Astrocyte of the cerebellum (primary cell): ENCODE results near the gene DOCK1.

Experiments
- DNase-seq: peaks from one replicate; pipeline ENCODE4 v3.0.0-alpha.2; 2011; ENCODE audit warnings: low read depth
- H3K4me3 ChIP-seq: 2 replicates; pipeline ENCODE4 v1.5.1; 2011; ENCODE audit warnings: mild to moderate bottlenecking, low read depth, low read length, moderate library complexity
- CTCF ChIP-seq: IDR thresholded peaks from 2 replicates; pipeline ENCODE4 v1.5.1; 2012; ENCODE audit warnings: low read length, low read depth, moderate library complexity, mild to moderate bottlenecking; ENCODE audit errors: missing control alignments
- in situ Hi-C: cut with HindIII; loops from 2 replicates; pipeline ENCODE4 v1.10.0; 2017; ENCODE audit warnings: low sequenced_read_pairs

DOCK1 gene

GRCh38 chr10:126904818-126905701 is at the start of gene DOCK1:
Gene DOCK1, plus strand, starts transcription at chr10:126905428. Its CDS starts 90 bp downstream, at chr10:126905518.
- peak within 1 kb of the TSS; percentile 72 for H3K4me3 ChIP-seq
- DNase-seq: peak; percentile 47
- TF ChIP-seq CTCF: no peak
- in situ Hi-C loops: no loop called here

GRCh38 chr10:126857178-126857806 is 47.9 kb upstream of the DOCK1 start:
- TF ChIP-seq CTCF: no peak
- in situ Hi-C loops: no loop called here
- H3K4me3 ChIP-seq: no peak overlapping the region
- no peak for DNase-seq

- in situ Hi-C loops: no loop called here
- peak; percentile 100 for DNase-seq
- no peak overlapping the region for H3K4me3 ChIP-seq
- TF ChIP-seq CTCF: no peak
These were observed 37.5 kb upstream of the DOCK1 start for GRCh38 chr10:126867567-126868365.

- no peak for DNase-seq
- TF ChIP-seq CTCF: no peak
- in situ Hi-C loops: no loop called here
- H3K4me3 ChIP-seq: no peak overlapping the region
These were observed 36.9 kb upstream of the DOCK1 start for GRCh38 chr10:126868371-126868770.

GRCh38 chr10:126872135-126872534 is 33.1 kb upstream of the DOCK1 start:
- H3K4me3 ChIP-seq: no peak overlapping the region
- no peak for TF ChIP-seq CTCF
- in situ Hi-C loops: no loop called here
- DNase-seq: no peak

- in situ Hi-C loops: no loop called here
- no peak for TF ChIP-seq CTCF
- H3K4me3 ChIP-seq: no peak overlapping the region
- DNase-seq: peak; percentile 54
These were observed 32.5 kb upstream of the DOCK1 start for GRCh38 chr10:126872768-126873167.
